HG03103 (cell line): ENCODE data around the gene KIRREL2.

Experiments used
- ATAC-seq: cut with Tn5 transposase; IDR thresholded peaks from one replicate; pipeline ENCODE4 v1.9.1; 2021; ENCODE audit warnings: low read depth; ENCODE audit not compliant: unreplicated experiment

The KIRREL2 gene

GRCh38 chr19:35844482-35845214 lies 12.1 kb upstream of the KIRREL2 start:
- no peak for ATAC-seq

DNA sequence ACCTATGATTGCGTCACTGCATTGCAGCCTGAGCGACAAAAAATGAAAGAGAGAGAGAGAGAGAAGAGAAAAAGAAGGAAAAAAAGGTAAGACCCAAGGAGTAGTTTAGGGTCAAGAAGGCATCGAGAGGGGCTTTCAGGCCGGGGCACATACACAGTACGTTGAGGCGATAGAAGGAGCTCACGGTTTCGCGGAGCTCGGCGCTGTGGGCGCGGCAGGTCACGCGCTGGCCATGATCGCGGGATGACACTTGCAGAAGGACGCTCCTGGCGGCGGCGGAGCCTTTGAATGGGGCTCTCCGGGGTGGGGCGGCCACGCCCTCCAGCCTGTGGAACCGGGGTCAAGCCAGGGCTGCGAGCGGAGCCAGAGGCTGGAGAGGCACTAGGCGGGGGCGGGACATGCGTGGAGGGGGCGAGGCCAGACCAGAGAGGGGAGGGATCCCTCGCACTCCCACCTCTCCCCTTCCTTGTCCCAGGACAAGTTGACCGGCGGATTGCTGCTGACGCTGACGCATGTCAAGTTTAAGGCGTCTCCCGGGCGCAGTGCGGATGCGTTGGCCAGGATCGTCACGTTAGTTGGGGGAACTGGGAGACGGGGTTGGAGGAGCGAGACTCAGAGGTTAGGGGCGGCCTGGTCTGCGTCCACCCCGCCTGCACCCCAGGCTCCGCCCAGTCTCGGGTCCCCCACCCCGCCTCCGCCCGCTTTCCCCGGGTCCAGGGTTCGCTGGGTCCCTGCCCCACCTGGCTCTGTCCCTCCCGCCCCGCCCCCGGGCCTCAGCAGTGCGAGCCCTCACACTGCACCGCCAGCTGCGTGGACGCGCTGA lies 11.3 kb upstream of the KIRREL2 start:
- ATAC-seq, result no peak

DNA sequence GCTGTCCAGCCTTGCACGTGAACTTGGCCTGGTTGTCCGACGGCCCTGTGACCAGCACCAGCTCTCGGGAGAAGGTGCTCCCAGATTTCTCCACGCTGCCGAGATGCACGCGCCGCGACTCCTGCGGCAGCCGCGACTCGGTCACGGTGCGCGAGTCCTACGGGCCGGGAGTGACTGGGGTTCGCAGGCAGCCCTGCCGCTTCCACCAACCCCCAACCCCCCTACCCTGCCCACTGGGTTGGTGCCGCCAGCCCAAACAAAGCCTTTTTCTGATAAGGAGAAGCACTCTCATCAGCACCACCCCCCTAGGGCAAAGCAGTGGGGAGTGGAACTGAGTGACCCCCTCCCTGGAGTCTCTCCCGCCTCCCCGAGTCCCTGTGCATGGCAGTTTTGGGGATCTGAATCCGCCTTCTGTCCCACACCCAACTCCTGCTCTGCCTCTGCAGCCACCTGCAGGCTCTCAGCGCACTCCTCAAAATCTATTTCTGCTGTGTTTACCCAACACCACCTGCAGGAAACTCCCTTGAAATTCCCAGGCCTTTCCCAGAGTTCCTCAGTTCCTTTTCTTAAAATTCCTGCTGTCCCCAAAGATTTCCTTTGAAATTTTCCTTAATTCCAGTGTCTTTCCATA lies 10.6 kb upstream of the KIRREL2 start:
- ATAC-seq, result no peak

DNA sequence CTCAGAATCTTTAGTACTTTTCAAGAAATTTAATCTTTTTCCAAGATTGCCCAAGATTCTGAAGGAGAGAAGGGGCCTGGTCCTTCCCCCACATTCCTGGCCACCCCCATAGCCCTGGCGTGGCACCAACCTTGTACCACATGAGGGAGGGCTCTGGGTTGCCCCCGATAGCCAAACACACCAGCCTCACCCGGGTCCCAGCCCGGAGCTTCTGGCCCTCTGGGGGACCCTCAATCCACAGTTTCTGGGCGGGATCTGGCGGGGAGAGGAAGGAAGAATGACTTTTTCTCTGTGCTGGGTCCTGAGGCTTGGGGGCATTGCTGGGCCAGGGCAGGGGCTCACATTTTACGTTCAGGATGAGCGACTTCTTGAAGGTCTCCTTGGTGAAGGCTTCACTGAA lies 8.8 kb upstream of the KIRREL2 start:
- no peak for ATAC-seq

GRCh38 chr19:35848486-35848885 lies 8.2 kb upstream of the KIRREL2 start:
- no peak for ATAC-seq

- ATAC-seq, result no peak
Observed at GRCh38 chr19:35848919-35849505, 7.7 kb upstream of the KIRREL2 start.

DNA sequence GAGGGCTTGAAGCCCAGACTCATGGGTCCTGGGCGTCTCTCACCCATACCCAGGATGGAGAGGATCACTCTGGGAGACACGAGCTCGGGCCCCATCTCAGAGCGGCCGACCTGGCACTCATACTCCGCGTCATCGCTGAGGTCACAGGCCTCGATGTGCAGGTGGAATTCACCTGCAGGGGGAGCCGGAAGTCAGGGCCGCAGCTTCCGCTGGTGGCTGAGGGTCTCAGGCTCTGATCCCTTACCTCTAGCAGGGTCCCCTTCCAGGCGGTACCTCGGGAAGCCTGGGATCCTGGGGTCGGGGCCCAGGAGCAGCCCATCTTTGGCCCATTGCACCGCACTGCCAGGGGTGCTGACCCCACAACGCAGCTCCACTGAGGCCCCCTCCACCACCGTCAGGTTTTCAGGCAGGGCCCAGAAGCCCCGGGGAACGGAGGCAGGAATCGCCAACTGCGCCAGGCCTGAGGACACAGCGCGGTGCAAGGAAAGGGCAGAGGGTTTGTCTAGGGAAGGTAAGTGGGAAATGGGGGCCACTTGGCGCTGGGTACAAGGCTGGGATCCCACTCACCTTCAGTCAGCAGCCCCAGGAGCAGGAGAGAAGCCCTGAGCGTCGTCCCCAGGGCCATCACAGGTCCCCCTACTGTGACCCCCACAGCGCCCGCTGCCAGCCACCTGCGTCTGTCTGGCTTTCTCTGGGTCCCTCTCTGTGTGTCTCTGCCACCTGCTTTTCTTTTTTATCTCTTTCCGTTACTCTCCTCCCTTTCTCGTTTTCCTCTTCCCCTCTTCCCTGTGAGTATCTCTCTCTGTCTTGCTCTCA lies 5.3 kb upstream of the KIRREL2 start:
- ATAC-seq, result no peak

GRCh38 chr19:35852029-35852780 lies 4.5 kb upstream of the KIRREL2 start, which contains the start of gene NPHS1:
TSS of gene NPHS1 (minus strand) at chr19:35852504. CDS start at chr19:35851837, 667 bp downstream.
- ATAC-seq, result no peak

- ATAC-seq, result no peak
Observed at GRCh38 chr19:35853038-35853756, 3.5 kb upstream of the KIRREL2 start.

DNA sequence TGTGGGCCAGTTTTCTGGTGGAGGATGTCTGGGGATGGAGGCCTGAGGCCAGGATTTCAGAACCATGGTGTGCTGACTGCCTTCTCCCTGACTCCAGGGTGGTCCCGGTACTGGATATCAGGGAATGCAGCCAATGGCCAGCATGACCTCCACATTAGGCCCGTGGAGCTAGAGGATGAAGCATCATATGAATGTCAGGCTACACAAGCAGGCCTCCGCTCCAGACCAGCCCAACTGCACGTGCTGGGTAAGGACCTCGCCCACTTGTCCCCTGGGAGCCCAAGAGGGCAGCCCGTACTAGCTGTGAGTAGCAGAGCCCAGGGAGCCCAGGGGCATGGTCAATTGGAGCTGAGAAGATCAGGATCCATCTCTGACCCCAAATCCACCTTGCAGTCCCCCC lies 1.6 kb downstream of the KIRREL2 start:
- ATAC-seq, result no peak

- ATAC-seq, result no peak
Observed at GRCh38 chr19:35859414-35859813, 2.7 kb downstream of the KIRREL2 start.

DNA sequence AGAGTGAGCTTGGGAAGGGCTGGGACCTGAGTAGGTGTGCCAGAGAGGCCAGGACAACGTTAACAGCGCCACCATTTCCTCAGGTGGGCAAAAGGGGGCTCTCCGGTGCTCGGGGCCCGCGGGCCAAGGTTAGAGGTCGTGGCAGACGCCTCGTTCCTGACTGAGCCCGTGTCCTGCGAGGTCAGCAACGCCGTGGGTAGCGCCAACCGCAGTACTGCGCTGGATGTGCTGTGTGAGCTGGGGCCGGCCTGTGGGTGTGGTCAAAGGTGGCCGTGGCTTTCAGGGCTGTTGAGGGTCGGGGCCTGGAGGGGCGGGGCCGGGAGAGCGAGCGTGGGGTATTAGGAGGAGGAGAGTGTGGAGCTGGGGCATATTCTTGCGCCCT lies 3.7 kb downstream of the KIRREL2 start:
- no peak for ATAC-seq

DNA sequence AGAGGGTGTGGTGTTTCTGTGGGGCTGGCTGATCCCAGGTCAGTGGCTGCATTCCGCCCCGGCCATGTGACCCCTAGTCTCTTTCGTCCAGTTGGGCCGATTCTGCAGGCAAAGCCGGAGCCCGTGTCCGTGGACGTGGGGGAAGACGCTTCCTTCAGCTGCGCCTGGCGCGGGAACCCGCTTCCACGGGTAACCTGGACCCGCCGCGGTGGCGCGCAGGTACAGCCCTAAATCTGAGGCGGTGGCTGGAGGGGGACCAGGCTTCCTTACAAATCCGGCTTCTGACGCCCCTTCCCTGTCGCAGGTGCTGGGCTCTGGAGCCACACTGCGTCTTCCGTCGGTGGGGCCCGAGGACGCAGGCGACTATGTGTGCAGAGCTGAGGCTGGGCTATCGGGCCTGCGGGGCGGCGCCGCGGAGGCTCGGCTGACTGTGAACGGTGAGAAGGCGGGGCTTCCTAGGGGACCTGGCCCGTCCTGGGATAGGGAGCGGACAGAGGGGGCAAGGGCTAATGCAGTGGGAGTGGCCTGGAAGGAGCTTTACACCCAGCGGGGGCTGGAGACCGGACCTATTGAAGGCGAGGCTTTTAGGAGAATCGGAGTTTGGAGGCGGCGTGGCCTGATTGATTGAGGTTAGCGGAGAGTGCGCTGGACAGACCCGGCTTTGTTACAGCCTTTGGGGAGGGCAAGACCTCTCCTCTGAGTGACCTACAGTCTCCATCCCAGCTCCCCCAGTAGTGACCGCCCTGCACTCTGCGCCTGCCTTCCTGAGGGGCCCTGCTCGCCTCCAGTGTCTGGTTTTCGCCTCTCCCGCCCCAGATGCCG lies 4.3 kb downstream of the KIRREL2 start:
- ATAC-seq, result no peak

DNA sequence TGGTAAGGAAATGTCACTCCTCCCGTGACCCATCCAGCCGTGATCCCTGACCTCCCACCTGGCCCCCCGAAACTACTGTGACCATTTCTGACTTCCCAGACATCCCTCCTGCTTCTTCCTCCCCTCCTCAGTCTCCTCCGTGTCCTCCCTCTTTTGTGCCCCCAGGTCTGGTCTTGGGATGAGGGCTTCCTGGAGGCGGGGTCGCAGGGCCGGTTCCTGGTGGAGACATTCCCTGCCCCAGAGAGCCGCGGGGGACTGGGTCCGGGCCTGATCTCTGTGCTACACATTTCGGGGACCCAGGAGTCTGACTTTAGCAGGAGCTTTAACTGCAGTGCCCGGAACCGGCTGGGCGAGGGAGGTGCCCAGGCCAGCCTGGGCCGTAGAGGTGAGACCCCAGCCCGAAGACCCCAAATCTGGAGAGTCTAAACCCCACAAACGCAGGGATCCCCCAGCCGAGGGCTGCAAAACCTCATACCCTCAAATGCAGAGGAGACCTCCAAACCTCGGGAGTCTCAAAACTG lies 5.0 kb downstream of the KIRREL2 start:
- ATAC-seq, result no peak

- ATAC-seq, result no peak
Observed at GRCh38 chr19:35862528-35862927, 5.8 kb downstream of the KIRREL2 start.

DNA sequence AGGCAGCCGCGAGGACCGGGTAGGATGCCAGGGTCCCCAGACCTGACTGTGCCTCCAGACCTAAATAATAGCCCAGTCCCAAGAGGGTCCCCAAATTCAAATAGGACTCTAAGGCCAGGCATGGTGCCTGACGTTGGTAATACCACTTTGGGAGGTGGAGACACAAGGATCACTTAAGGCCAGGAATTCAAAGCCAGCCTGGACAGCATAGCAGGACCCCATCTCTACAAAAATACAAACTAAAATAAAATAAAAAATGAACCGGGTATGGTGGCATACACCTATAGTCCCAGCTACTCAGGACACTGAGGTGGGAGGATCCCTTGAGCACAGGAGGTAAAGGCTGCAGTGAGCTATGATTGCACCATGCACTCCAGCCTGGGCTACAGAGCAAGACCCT lies 6.3 kb downstream of the KIRREL2 start:
- ATAC-seq, result no peak

GRCh38 chr19:35868172-35868822 lies 11.6 kb downstream of the KIRREL2 start, which contains the start of gene APLP1:
TSS of gene APLP1 (plus strand) at chr19:35868574. CDS start at chr19:35868637, 63 bp downstream.
- no peak for ATAC-seq
